Measurements from ENCODE around the gene PRKN.

Gene PRKN

DNA sequence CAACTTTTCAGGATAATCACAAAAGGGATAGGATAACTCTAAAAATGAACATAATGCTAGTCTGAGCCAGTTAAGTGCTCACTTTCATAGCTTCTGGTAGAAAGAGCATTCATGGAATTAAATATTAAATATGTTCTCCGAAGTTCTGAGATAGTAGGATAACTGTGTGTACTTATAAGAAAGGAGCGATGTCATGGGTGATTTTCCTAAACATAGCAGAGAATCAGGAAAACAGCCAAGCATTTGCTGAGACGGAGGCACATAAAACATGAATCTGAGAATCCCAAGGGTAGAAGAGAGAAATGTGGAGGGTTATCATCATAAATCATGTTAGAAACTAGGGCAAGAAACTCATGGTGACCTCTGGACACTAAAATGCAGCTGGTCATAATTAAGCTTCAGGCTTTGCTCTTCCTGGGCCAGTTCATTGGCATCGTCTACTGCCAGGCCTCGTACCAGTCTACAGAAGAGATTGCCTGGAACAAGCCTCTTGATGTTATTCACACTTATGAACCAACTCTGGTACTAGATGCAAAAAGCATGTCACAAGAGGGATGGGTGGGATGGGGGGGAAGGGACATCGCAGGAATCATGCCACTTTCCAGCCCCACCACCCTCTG is 436.6 kb downstream of the PRKN start:
- DNase-seq (ENCODE audit: low read depth), result no peak
- no peak for TF ChIP-seq CTCF (IDR thresholded peaks at IDR 0.05; ENCODE audit: insufficient read depth, low read depth, low read length, missing control alignments)
- no peak overlapping the region for H3K4me3 ChIP-seq (ENCODE audit: low read length)

DNA sequence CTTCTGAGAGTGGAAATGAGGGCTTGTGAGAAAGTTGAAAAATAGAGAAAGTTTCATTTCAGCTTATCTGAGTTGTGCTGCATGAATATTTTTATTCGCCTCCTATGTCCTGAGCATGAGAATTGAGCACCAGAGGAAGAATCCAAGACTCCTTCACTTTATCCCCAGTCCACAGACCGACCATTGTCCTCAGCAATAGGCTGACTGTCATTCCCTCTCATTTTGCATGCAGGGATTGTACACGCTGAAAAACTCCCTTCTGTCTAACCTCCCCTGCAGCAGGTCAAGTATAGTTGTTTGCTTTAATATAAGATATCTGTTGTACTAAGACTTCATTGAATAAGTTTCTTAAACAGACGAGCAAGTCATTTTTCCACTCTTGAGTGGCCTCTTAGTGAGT is 437.6 kb downstream of the PRKN start:
- DNase-seq (ENCODE audit: low read depth), result no peak
- no peak overlapping the region for H3K4me3 ChIP-seq (ENCODE audit: low read length)
- TF ChIP-seq CTCF (IDR thresholded peaks at IDR 0.05; ENCODE audit: insufficient read depth, low read depth, low read length, missing control alignments), result no peak

DNA sequence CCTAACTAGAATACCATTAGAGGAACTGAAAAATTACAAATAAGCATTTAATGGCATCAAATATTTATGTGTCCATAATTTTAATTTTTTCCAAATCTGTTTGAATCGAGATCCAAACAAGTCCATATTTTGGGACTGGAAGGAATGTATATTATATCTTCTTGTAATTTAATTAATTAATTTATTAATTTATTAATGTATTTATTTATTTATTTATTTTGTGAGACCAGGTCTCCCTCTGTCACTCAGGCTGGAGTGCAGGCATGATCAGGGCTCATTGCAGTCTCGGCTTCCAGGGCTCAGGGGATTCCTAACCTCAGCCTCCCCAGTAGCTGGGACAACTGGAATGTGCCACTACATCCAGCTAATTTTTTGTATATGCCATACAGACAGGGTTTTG is 453.6 kb downstream of the PRKN start:
- no peak for DNase-seq (ENCODE audit: low read depth)
- TF ChIP-seq CTCF (IDR thresholded peaks at IDR 0.05; ENCODE audit: insufficient read depth, low read depth, low read length, missing control alignments), result no peak
- H3K4me3 ChIP-seq (ENCODE audit: low read length), result no peak overlapping the region

- no peak for TF ChIP-seq CTCF (IDR thresholded peaks at IDR 0.05; ENCODE audit: insufficient read depth, low read depth, low read length, missing control alignments)
- no peak for DNase-seq (ENCODE audit: low read depth)
- no peak overlapping the region for H3K4me3 ChIP-seq (ENCODE audit: low read length)
Observed at GRCh38 chr6:162271922-162272321, 455.6 kb downstream of the PRKN start.

GRCh38 chr6:162270966-162271365 is 456.6 kb downstream of the PRKN start:
- H3K4me3 ChIP-seq (ENCODE audit: low read length), result no peak overlapping the region
- TF ChIP-seq CTCF (IDR thresholded peaks at IDR 0.05; ENCODE audit: insufficient read depth, low read depth, low read length, missing control alignments), result no peak
- DNase-seq (ENCODE audit: low read depth), result no peak

DNA sequence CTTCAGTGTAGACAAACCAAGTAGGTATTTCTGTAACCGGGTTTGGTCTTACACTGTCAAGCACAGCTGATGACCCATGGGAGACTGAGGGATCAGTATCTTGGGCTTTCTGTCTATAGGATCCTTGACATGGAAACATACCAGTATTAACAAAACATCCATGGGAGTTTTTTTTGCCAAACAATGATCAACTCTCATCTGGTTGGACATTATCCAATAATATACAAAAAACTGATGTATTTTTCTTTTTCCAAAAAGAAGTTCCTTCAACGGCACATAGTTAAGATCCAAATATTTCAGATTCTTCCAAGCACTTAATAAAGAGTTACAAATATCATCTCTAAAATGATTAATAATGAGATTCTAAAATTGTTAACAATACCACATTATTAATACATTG is 459.9 kb downstream of the PRKN start:
- H3K4me3 ChIP-seq (ENCODE audit: low read length), result no peak overlapping the region
- TF ChIP-seq CTCF (IDR thresholded peaks at IDR 0.05; ENCODE audit: insufficient read depth, low read depth, low read length, missing control alignments), result no peak
- no peak for DNase-seq (ENCODE audit: low read depth)

GRCh38 chr6:162267126-162267525 is 460.4 kb downstream of the PRKN start:
- H3K4me3 ChIP-seq (ENCODE audit: low read length), result no peak overlapping the region
- no peak for DNase-seq (ENCODE audit: low read depth)
- no peak for TF ChIP-seq CTCF (IDR thresholded peaks at IDR 0.05; ENCODE audit: insufficient read depth, low read depth, low read length, missing control alignments)

Data from epithelial cell of esophagus (primary cell).